ENCODE results near the gene TMEM175. TPM values are rescaled to one million over a fixed set of nuclear protein-coding genes. Genes with fewer than 3 reads are reported as not detected.

Gene TMEM175
- total and polyA plus RNA-seq, 2 of the 13 experiments (the other 11 are each of a cell fraction or from before 2014, with no cell fraction given) = 5.1 to 9.9 TPM

DNA sequence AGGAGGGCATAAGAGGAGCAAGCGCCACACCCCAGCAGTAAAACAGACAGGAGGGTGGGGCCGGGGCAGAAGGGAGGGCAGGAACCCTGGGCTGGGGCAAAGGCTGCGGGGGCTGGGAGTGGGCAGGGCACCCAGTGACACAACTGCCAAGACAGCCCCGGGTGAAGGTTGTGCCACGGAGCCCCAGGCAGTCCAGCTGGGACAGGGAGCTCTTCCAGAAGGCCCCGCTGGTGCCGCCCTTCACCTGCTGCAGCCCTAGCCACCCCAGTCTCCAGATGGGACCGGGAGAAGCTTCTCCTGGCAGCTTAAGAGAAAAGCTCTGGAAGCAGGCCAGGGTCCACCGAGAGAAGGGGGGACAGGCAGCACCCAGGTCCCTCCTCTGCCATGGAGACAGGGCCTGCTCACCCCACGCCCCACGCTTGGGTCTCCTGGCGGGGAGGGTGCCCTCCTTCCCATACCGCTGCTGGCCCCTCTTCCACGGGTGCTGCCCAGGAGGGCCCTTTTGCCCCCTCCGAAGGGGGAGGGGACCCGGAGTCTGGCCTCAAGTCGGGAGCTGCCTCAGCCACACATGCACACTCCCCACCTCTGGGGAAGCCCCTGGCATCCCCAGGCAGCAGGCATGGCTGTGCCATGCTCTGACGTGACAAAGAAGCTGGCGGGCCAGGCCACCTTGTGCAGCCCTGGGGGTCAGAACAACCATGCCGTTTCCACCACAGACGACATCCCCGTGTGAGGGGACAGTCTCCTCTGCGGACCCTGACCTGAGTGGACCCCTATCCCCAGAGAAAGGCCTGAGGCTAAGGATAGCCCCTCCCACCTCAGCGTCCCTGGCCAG lies 39.6 kb downstream of the TMEM175 start:
- intact Hi-C loops (cut with micrococcal nuclease; ENCODE audit: unreplicated experiment) = loop anchor here (2.0 kb wide), 1 partner anchor 21 kb away; the partner anchor contains the start of gene SLC26A1
- TF ChIP-seq HDAC2 (CRISPR knock-in tag; IDR thresholded peaks at IDR 0.05) (no peak), ZNF30 (CRISPR knock-in tag; IDR thresholded peaks at IDR 0.05) (no peak), STAG1 (CRISPR knock-in tag; IDR thresholded peaks at IDR 0.05) (no peak), ZIK1 (CRISPR knock-in tag; IDR thresholded peaks at IDR 0.05; ENCODE audit: borderline replicate concordance, low read depth) (no peak), ZNF335 (CRISPR knock-in tag; IDR thresholded peaks at IDR 0.05) (no peak), ARID4A (CRISPR knock-in tag; IDR thresholded peaks at IDR 0.05; ENCODE audit: borderline replicate concordance) (0 out of 2 replicates have a peak, but pooled peaks have one; percentile 8), ZNF567 (CRISPR knock-in tag; IDR thresholded peaks at IDR 0.05; ENCODE audit: borderline replicate concordance) (no peak), ZNF574 (CRISPR knock-in tag; IDR thresholded peaks at IDR 0.05) (no peak), ZNF225 (CRISPR knock-in tag; IDR thresholded peaks at IDR 0.05) (no peak)

More for the DNA sequence above, 39.6 kb downstream of the TMEM175 start:
- peak; percentile 1; the same call in 2 of the 3 replicates for ATAC-seq
- Histone ChIP-seq H3K4me1 (ENCODE audit: insufficient read depth, low read length) (peaks cover 15% of the 10 kb centered on the region), H3K9me3 (ENCODE audit: low read length) (no peaks in the 10 kb centered on the region), H3K4me3 (replicated peaks in 1 of 3; ENCODE audit: insufficient read depth in 1 of 3, low read depth in 2 of 3, low read length in 3 of 3) (peak overlapping the region; percentile 74 to 87 (median 81); a peak in 4 of 6 replicates), H3K27ac (ENCODE audit: extremely low read length, insufficient read depth, low read length) (no peak overlapping the region), H2AFZ (ENCODE audit: low read length) (no peak overlapping the region), H3K4me2 (ENCODE audit: low read depth, low read length) (peak overlapping the region; percentile 98), H3K27me3 (ENCODE audit: control insufficient read depth in 1 of 2, insufficient read depth in 2 of 2, low read length in 2 of 2) (no peaks in the 10 kb centered on the region), H4K20me1 (ENCODE audit: insufficient read depth, low read length) (peaks cover 3% of the 10 kb centered on the region; the same call in 1 of the 2 replicates), H3K79me2 (ENCODE audit: insufficient read depth, low read length) (no peaks in the 10 kb centered on the region), H3K9ac (ENCODE audit: insufficient read depth, low read depth, low read length) (peak overlapping the region; percentile 67; the same call in 1 of the 2 replicates), H3K36me3 (replicated peaks in 1 of 2; ENCODE audit: control insufficient read depth in 1 of 2, insufficient read depth in 2 of 2, low read length in 2 of 2) (no peaks in the 10 kb centered on the region)
- POLR2A ChIA-PET = interaction anchor here (1.0 to 1.4 kb wide), 3 partner anchors 13 to 40 kb away, joined by 3 to 4 read pairs (median 3); partner anchors contain the start of genes GAK, IDUA and TMEM175
- FAIRE-seq = no peak
- CTCF ChIA-PET (ENCODE audit: low intra/inter-chr PET ratio, low total read pairs) = no interaction called here
- no peak for DNase-seq (ENCODE audit: low spot score)
- WGBS (ENCODE audit: low lambda C conversion rate) = 37% methylated on average over 9 of the region's 24 CpGs
- in situ Hi-C loops (cut with HindIII; ENCODE audit: extremely low pct_ligation_motif_present, low pct_unique_long_range_greater_than_20kb) = no loop called here
- BruUV-seq (replicated peaks) = TSS peak; percentile 53

Data from HepG2 (cell line).